ENCODE measurements around the gene TOMM34.

- TF ChIP-seq ZNF274 (IDR thresholded peaks at IDR 0.05; ENCODE audit: low read depth, low read length), result no peak
- TF ChIP-seq SUZ12 (IDR thresholded peaks at IDR 0.05; ENCODE audit: extremely low read depth, insufficient read depth, insufficient read length), result no peak
- TF ChIP-seq YY1 (IDR thresholded peaks at IDR 0.05; ENCODE audit: insufficient read depth, insufficient read length), result no peak
Measured at GRCh38 chr20:44997668-44998067, 37.5 kb upstream of the TOMM34 start.

Measured in NT2/D1 (cell line).